HEK293T (cell line): Measurements from ENCODE around the gene PSEN1.

ENCODE experiments used
- CTCF ChIA-PET: fragments of 350-600 bp; formaldehyde crosslinking; extraction: SDS; loops from one replicate; lab custom pipeline; 2021; ENCODE audit warnings: antibody characterized with exemption, inconsistent platforms; lab: Yijun Ruan, JAX
- POLR2A ChIA-PET: fragments of 350-600 bp; formaldehyde crosslinking; extraction: SDS; loops from one replicate; lab custom pipeline; 2020; ENCODE audit warnings: antibody characterized with exemption, inconsistent platforms; lab: Yijun Ruan, JAX
- DNase-seq: peaks from one replicate; pipeline ENCODE4 v3.0.0; 2012; ENCODE audit warnings: mixed read lengths; ENCODE audit errors: extremely low spot score
- ARNT ChIP-seq: fragments of 450-650 bp; IDR thresholded peaks from 2 replicates; pipeline ENCODE4 v1.6.1; 2017; ENCODE audit warnings: mild to moderate bottlenecking
- BHLHE40 ChIP-seq: fragments of 450-650 bp; IDR thresholded peaks from 2 replicates; pipeline ENCODE4 v1.6.1; 2016; ENCODE audit warnings: mild to moderate bottlenecking, moderate library complexity, borderline replicate concordance
- CTBP1 ChIP-seq: fragments of 450-650 bp; IDR thresholded peaks from 2 replicates; pipeline ENCODE4 v1.6.1; 2016; ENCODE audit warnings: borderline replicate concordance
- ELF4 ChIP-seq: fragments of 450-650 bp; IDR thresholded peaks from 2 replicates; pipeline ENCODE4 v1.6.1; 2017; ENCODE audit warnings: antibody characterized with exemption
- FOXA1 ChIP-seq: fragments of 450-650 bp; IDR thresholded peaks from 2 replicates; pipeline ENCODE4 v1.6.1; 2016; ENCODE audit warnings: mild to moderate bottlenecking
- FOXK2 ChIP-seq: fragments of 450-650 bp; IDR thresholded peaks from 2 replicates; pipeline ENCODE4 v1.6.1; 2016; ENCODE audit warnings: mild to moderate bottlenecking
- FOXM1 ChIP-seq: fragments of 450-650 bp; IDR thresholded peaks from 2 replicates; pipeline ENCODE4 v1.6.1; 2017; ENCODE audit warnings: mild to moderate bottlenecking, borderline replicate concordance
- HDGF ChIP-seq: fragments of 450-650 bp; IDR thresholded peaks from 2 replicates; pipeline ENCODE4 v1.6.1; 2017; ENCODE audit warnings: antibody characterized with exemption, borderline replicate concordance
- L3MBTL2 ChIP-seq: fragments of 450-650 bp; conservative IDR thresholded peaks from 2 replicates; pipeline ENCODE4 v1.6.1; 2016; ENCODE audit warnings: mild to moderate bottlenecking
- LEF1 ChIP-seq: fragments of 450-650 bp; IDR thresholded peaks from 2 replicates; pipeline ENCODE4 v1.6.1; 2017; ENCODE audit warnings: mild to moderate bottlenecking, borderline replicate concordance
- NFRKB ChIP-seq: fragments of 450-650 bp; IDR thresholded peaks from 2 replicates; pipeline ENCODE4 v1.6.1; 2016; ENCODE audit warnings: mild to moderate bottlenecking, moderate library complexity
- PKNOX1 ChIP-seq: fragments of 450-650 bp; IDR thresholded peaks from 2 replicates; pipeline ENCODE4 v1.6.1; 2016
- SP1 ChIP-seq: fragments of 450-650 bp; IDR thresholded peaks from 2 replicates; pipeline ENCODE4 v1.6.1; 2017
- SUZ12 ChIP-seq: fragments of 450-650 bp; IDR thresholded peaks from 2 replicates; pipeline ENCODE4 v1.6.1; 2016; ENCODE audit warnings: mild to moderate bottlenecking
- TARDBP ChIP-seq: fragments of 450-650 bp; IDR thresholded peaks from 2 replicates; pipeline ENCODE4 v1.6.1; 2016
- ZNF384 ChIP-seq: fragments of 450-650 bp; IDR thresholded peaks from 2 replicates; pipeline ENCODE4 v1.6.1; 2016

The PSEN1 gene

DNA sequence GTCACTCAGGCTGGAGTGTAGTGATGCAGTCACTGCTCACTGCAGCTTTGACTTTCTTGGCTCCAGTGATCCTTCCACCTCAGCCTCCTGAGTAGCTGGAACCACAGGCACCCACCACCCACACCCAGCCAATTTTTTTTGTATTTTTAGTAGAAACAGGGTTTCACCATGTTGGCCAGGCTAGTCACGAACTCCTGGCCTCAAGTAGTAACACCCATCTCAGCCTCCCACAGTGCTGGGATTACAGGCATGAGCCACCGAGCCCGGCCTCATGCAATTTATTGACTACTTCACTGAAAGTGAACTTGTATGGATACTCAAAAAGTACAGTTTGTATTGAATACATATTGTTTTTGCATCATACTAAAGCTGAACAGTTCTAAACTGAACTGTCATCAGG lies 9.1 kb downstream of the PSEN1 start:
- ChIA-PET CTCF (no interaction called here), POLR2A (no interaction called here)
- TF ChIP-seq TARDBP (no peak), ARNT (no peak), ZNF384 (no peak), PKNOX1 (no peak), FOXK2 (no peak), L3MBTL2 (no peak)
- no peak for DNase-seq

DNA sequence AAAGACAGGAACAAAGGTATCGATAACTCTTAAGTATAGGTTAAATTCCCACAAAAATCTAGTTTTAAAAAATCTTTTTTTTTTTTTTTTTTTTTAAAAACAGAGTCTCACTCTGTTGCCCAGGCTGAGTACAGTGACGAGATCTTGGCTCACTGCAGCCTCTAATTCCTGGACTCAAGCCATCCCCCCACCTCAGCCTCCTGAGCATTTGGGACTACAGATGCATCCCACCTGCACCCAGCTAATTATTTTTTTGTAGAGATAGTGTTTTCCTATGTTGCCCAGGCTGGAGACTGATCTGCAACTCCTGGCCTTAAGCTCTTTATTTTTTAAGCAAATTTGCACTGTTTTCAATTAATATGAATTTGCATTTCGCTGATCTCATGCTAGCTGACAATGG lies 9.8 kb downstream of the PSEN1 start:
- DNase-seq, result no peak
- CTCF ChIA-PET, result no interaction called here

GRCh38 chr14:73149753-73150152 lies 13.4 kb downstream of the PSEN1 start:
- POLR2A ChIA-PET, result interaction anchor here (2.8 kb wide), 1 partner anchor 14 kb away, joined by 12 read pairs; the partner anchor contains the start of gene PSEN1
- DNase-seq, result no peak
- CTCF ChIA-PET, result no interaction called here
- TF ChIP-seq ARNT, result no peak
- no peak for TF ChIP-seq SP1
- TF ChIP-seq LEF1, result no peak
- TF ChIP-seq BHLHE40, result no peak
- TF ChIP-seq NFRKB, result no peak
- no peak for TF ChIP-seq CTBP1
- TF ChIP-seq FOXM1, result no peak
- no peak for TF ChIP-seq SUZ12
- no peak for TF ChIP-seq TARDBP
- no peak for TF ChIP-seq PKNOX1
- TF ChIP-seq L3MBTL2, result no peak
- no peak for TF ChIP-seq FOXA1
- TF ChIP-seq ELF4, result no peak
- TF ChIP-seq HDGF, result no peak
- no peak for TF ChIP-seq ZNF384
- TF ChIP-seq FOXK2, result no peak

More for the DNA sequence above, 9.8 kb downstream of the PSEN1 start:
- POLR2A ChIA-PET, result no interaction called here
- TF ChIP-seq SUZ12, result no peak
- no peak for TF ChIP-seq LEF1
- no peak for TF ChIP-seq FOXA1
- no peak for TF ChIP-seq BHLHE40
- no peak for TF ChIP-seq FOXM1
- no peak for TF ChIP-seq PKNOX1
- TF ChIP-seq ARNT, result no peak

DNA sequence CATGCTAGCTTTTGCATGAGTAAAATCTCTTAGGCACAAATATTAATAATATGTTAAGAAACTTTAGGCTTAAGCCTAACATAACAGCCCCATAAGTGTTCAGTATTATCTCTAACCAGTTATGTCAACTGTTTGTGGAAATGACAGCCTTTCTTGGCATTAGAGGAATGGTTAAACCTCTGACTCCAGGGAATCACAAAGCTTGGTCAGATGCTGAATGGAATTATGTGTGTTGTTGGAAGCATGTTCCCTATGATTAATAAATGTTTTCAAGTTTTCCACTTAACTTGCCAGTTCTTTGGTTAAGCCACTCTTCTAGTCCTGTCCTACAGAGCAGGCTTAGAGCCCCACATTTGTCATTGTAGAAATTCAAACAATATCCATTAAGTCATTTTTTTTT lies 17.0 kb downstream of the PSEN1 start:
- POLR2A ChIA-PET, result interaction anchor here (1.3 kb wide), 1 partner anchor 17 kb away, joined by 3 read pairs; the partner anchor contains the start of gene PSEN1
- TF ChIP-seq LEF1 (no peak), SUZ12 (no peak), BHLHE40 (no peak), SP1 (no peak), CTBP1 (no peak), FOXA1 (no peak), FOXM1 (no peak), L3MBTL2 (no peak), TARDBP (no peak), PKNOX1 (no peak), HDGF (no peak), FOXK2 (no peak), ELF4 (no peak), ARNT (no peak)
- DNase-seq, result no peak
- CTCF ChIA-PET, result no interaction called here

DNA sequence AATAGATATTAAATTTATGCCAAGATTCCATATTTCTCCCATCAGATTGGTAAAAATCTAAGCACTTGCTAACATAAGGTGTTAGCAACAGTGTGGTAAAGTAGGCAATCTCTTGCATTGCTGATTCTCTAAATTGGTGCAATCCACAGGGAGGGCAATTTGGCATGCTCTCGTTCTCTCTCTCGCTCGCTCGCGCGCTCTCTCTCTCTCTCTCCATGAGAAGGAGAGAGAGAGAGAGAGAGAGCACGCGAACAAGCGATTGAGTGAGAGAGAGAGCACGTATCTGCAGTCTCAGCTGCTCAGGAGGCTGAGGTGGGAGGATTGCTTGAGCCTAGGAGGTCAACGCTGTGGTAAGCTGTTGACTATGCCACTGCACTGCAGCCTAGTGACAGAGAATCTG lies 25.9 kb downstream of the PSEN1 start:
- DNase-seq, result no peak
- TF ChIP-seq BHLHE40 (no peak), L3MBTL2 (no peak), SP1 (no peak), ZNF384 (no peak), HDGF (no peak), SUZ12 (no peak), LEF1 (no peak), FOXK2 (no peak), FOXM1 (no peak), ELF4 (no peak), FOXA1 (no peak), ARNT (no peak), PKNOX1 (no peak), NFRKB (no peak), CTBP1 (no peak)
- ChIA-PET POLR2A (interaction anchor here (1.1 kb wide), 1 partner anchor 104 kb away, joined by 4 read pairs; the partner anchor contains the start of gene RBM25), CTCF (no interaction called here)
